Skeletal muscle tissue (tissue), 5 donors: ENCODE results near the gene KRTAP19-3. TPM values are rescaled to one million over a fixed set of nuclear protein-coding genes. Genes with fewer than 3 reads are reported as not detected.

Source experiments
- H3K27ac ChIP-seq: one replicate; pipeline ENCODE4 v1.7.0; 2013; ENCODE audit warnings: mild to moderate bottlenecking, low read depth, low read length, inconsistent platforms
- H3K27me3 ChIP-seq, 3 donors: one replicate each; pipeline ENCODE4 v1.7.0; 2013; ENCODE audit warnings: low read length in 3 of 3; ENCODE audit not compliant: control insufficient read depth in 3 of 3, insufficient read depth in 3 of 3
- H3K36me3 ChIP-seq, 3 donors: one replicate each; pipeline ENCODE4 v1.7.0; 2013; ENCODE audit warnings: low read length in 3 of 3; ENCODE audit not compliant: control insufficient read depth in 3 of 3, insufficient read depth in 3 of 3
- H3K4me1 ChIP-seq, 3 donors: one replicate each; pipeline ENCODE4 v1.7.0; 2013; ENCODE audit warnings: low read length in 3 of 3, mild to moderate bottlenecking in 3 of 3; ENCODE audit not compliant: control insufficient read depth in 3 of 3, insufficient read depth in 3 of 3
- H3K4me3 ChIP-seq, 3 donors: one replicate each; pipeline ENCODE4 v1.7.0; 2013; ENCODE audit warnings: low read length in 3 of 3
- H3K9ac ChIP-seq, 3 donors: one replicate each; pipeline ENCODE4 v1.7.0; 2013; ENCODE audit warnings: low read length in 3 of 3, mild to moderate bottlenecking in 3 of 3, moderate library complexity in 2 of 3, low read depth in 1 of 3
- H3K9me3 ChIP-seq, 3 donors: one replicate each; pipeline ENCODE4 v1.7.0; 2013; ENCODE audit warnings: low read length in 3 of 3; ENCODE audit not compliant: control insufficient read depth in 3 of 3
- small RNA-seq: library from RNA; depleted of rRNA; stranded (forward); fragments of <200 nt; gene quantifications from one replicate; pipeline ENCODE3, GENCODE V24; 2014
- total RNA-seq: library from RNA; depleted of rRNA; stranded (reverse); fragments of >200 nt; gene quantifications from one replicate; pipeline ENCODE4 v1.2.3, GENCODE V29; 2014
- donor health status: Osteomylitis.

The KRTAP19-3 gene
- total RNA-seq, 1 donor from 2014 or later = not detected

DNA sequence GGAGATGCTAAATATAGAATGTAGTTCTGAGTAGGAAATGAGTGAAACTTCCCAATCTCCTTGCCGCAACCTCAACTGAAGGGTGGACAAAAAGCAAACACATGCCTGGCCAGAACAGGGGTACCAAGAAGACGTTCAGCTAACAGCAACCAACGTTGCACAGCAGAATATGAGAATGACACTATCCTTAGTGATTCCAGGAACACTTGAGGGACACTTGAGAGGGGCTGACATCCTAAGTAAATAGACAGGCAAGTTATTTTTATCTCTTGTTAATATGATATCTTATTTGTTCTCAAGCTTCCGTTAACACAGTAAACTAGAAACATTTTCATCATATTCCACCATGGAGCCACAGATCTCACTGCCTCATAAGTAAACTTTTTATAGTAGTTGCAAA is 12.6 kb downstream of the KRTAP19-3 start:
- Histone ChIP-seq H3K27ac (peak overlapping the region; percentile 32), H3K4me3 (peak overlapping the region in 1 of 3 donors; percentile 28), H3K36me3 (no peaks in the 10 kb centered on the region), H3K27me3 (no peaks in the 10 kb centered on the region), H3K9me3 (no peaks in the 10 kb centered on the region), H3K4me1 (no peaks in the 10 kb centered on the region), H3K9ac (no peak overlapping the region)

DNA sequence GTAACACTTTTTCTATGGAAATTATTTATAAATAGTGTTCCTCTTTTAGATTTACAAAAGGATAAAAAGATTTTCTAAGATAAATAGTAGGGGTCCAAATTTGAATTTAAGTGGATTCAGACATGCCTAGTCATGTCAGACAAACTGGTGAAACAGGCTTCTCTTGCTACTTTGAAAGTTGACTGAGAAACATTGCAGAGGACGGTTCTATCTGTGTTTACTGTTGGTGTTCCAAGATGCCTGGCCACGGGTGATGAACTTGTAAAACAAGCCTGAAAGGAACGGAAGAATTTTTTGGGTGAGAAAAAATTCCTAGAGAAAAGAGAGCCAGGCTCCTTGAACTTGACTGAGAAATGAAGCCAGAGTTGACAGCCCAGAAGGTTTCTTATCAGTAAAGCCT is 13.8 kb downstream of the KRTAP19-3 start:
- Histone ChIP-seq H3K9me3 (no peaks in the 10 kb centered on the region), H3K27me3 (no peaks in the 10 kb centered on the region), H3K4me1 (no peaks in the 10 kb centered on the region), H3K9ac (no peak overlapping the region), H3K36me3 (no peaks in the 10 kb centered on the region), H3K27ac (no peak overlapping the region), H3K4me3 (no peak overlapping the region)

DNA sequence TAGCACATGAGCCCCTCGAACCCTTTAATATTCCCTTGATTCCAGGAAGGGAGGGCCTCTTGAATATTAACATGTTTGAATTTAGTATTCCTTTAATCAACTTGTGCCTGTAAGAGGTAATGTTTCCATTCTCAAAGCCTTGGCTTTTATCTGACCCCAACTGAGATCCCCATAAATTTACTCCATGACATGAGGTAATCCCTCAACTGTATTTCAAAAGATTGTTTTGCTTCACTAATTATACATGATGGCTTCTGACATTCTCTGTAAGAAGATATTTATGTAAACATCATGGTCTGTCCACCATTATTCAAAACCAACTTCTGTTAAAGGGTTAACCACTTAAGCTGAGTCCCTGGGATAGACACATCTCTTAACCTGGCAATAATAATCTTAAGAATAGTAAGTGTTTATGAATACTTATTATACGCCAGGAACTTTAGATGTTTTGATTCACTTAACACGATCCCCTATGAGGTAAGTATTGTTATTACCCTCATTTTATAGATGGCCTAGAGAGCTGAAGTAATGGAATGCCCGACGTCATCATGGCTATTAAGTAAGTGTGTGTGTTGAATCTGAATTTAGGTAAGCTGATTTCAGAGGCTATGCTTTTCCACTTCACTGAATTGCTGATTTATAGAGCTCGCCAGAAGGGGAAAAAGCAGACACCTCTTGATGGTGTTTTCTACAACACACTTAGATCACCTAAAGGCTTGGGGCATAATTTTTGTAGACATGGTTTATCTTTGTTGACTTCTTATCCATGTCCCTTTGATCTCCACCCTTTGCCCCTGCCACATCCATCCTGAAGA is 22.7 kb downstream of the KRTAP19-3 start:
- Histone ChIP-seq H3K36me3 (no peaks in the 10 kb centered on the region), H3K27me3 (no peaks in the 10 kb centered on the region), H3K9ac (no peak overlapping the region), H3K27ac (no peak overlapping the region), H3K4me1 (no peaks in the 10 kb centered on the region), H3K4me3 (no peak overlapping the region), H3K9me3 (no peaks in the 10 kb centered on the region)

DNA sequence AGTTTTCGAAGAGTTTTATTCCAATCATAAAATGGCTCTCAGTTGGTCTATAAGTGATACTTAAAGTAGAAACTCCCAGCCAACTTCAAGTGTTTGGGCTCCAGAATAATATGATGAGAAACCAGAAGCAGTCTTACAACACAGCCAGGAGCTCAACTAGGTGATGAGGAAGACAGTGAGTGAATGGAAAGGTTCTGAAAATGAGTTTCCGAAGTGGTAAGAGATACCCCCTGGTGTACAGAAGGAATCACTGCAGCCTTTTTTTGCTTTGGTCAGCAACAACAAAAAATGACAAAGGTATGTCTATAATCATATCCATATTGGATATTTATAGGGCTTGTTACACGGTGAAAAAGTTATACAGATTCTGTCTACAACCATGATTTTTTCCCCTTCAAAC is 28.1 kb downstream of the KRTAP19-3 start:
- Histone ChIP-seq H3K27me3 (no peaks in the 10 kb centered on the region), H3K4me1 (no peaks in the 10 kb centered on the region), H3K9me3 (no peaks in the 10 kb centered on the region), H3K27ac (no peak overlapping the region), H3K36me3 (no peaks in the 10 kb centered on the region), H3K9ac (no peak overlapping the region), H3K4me3 (no peak overlapping the region)

DNA sequence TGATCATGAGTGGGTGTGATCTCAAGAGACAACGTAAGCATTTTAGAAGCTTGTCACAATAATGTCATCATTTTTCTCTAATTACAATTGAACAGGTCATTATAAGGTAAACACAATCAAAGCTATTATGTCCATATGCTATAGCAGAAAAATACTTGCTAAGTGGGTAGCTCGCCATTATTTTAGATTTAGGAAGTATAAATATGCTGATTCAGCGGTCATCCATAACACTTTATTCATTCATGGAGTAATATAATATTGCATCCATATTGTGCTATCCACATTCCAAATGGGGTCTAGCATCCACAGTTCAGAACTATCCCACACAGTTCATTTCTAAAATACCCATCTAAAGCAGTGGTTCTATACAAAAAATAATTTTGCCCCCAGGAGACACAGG is 43.3 kb downstream of the KRTAP19-3 start:
- Histone ChIP-seq H3K9me3 (no peaks in the 10 kb centered on the region), H3K4me1 (no peaks in the 10 kb centered on the region), H3K27me3 (no peaks in the 10 kb centered on the region), H3K9ac (no peak overlapping the region), H3K27ac (no peak overlapping the region), H3K4me3 (no peak overlapping the region), H3K36me3 (no peaks in the 10 kb centered on the region)

DNA sequence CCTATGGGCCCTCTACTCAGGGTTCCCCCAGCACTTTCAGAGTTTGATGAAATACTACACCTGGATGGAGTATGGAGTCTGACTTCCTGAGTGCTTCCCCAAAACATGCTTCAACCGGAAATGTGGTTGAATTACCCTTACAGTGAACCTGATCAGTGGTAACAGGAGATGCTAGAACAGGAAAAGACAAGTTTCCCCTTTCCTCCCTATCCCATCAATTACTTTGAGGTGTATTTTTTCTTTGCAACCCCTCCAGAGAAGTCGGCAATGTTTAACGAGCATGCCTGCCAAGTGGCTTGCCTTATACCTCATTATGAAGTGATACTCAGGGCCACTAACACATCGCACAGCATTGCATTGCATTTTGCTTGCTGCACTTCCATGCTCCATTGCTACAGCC is 44.8 kb downstream of the KRTAP19-3 start:
- Histone ChIP-seq H3K27me3 (no peaks in the 10 kb centered on the region), H3K9ac (no peak overlapping the region), H3K4me3 (no peak overlapping the region), H3K9me3 (no peaks in the 10 kb centered on the region), H3K27ac (no peak overlapping the region), H3K36me3 (no peaks in the 10 kb centered on the region), H3K4me1 (no peaks in the 10 kb centered on the region)

DNA sequence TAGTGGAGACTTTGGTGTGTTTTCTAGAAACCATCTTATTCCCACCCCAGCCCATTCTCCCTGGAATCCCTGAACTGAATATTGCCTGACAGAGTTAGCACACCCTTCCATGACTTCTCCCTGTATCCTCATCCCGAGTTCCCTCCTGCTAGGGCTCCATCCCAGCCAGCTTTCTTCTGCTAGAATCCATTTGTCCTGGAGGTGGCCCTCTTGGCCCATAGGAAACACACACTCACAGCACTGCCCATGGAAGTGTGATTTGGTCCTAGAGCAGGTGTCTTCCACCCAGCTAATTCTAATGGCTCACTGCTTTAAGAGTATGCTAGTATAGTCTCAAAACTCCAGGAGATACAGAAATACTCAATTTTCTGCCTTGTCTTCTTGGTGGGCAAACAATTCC is 47.6 kb downstream of the KRTAP19-3 start:
- H3K4me3 ChIP-seq = no peak overlapping the region
- H3K27ac ChIP-seq = no peak overlapping the region
- no peaks in the 10 kb centered on the region for H3K36me3 ChIP-seq
- no peaks in the 10 kb centered on the region for H3K27me3 ChIP-seq
- no peaks in the 10 kb centered on the region for H3K9me3 ChIP-seq
- no peaks in the 10 kb centered on the region for H3K4me1 ChIP-seq
- H3K9ac ChIP-seq = no peak overlapping the region

DNA sequence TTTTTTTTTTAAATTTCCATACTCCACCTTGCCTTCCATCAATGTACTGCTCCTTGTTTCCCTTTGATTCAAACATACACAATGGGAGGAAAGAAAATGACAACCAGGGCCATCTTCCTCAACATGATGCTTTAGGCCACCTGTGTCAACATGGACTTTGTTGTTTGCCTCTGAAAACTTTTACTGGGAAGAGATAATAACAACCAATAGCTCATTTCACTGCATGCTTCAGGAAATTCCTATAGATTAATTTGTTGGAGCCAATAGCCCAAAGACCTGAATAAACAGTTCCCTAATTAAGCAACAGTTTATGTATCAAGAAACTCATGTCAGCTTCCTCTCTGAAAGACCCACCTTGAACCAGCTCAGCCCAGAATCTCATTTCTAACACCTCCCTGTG is 48.6 kb downstream of the KRTAP19-3 start:
- no peak overlapping the region for H3K9ac ChIP-seq
- H3K4me3 ChIP-seq = no peak overlapping the region
- H3K27ac ChIP-seq = no peak overlapping the region
- no peaks in the 10 kb centered on the region for H3K36me3 ChIP-seq
- no peaks in the 10 kb centered on the region for H3K9me3 ChIP-seq
- no peaks in the 10 kb centered on the region for H3K27me3 ChIP-seq
- no peaks in the 10 kb centered on the region for H3K4me1 ChIP-seq

Small RNA genes within 50 kb of the gene (small RNA-seq; reads per million reads assigned to genes)
- not detected for gene AP000567.1
- not detected for gene KRTAP19-10P
- not detected for gene KRTAP19-11P
- gene KRTAP19-9P = not detected

Other genes starting within 250 kb of the KRTAP19-3 start
- not detected for gene KRTAP24-1, start 209.1 kb downstream of the KRTAP19-3 start, total RNA-seq
- gene KRTAP25-1, start 202.5 kb downstream of the KRTAP19-3 start, total RNA-seq = not detected
- gene KRTAP26-1, start 171.7 kb downstream of the KRTAP19-3 start, total RNA-seq = not detected
- not detected for gene KRTAP27-1, start 154.3 kb downstream of the KRTAP19-3 start, total RNA-seq
- gene KRTAP23-1, start 143.4 kb downstream of the KRTAP19-3 start, total RNA-seq = not detected
- not detected for gene KRTAP13-2, start 119.7 kb downstream of the KRTAP19-3 start, total RNA-seq
- not detected for gene KRTAP13-1, start 96.0 kb downstream of the KRTAP19-3 start, total RNA-seq
- not detected for gene KRTAP13-3, start 66.1 kb downstream of the KRTAP19-3 start, total RNA-seq
- not detected for gene KRTAP13-4, start 61.8 kb downstream of the KRTAP19-3 start, total RNA-seq
- not detected for gene KRTAP15-1, start 51.7 kb downstream of the KRTAP19-3 start, total RNA-seq
- gene KRTAP19-1, start 11.6 kb downstream of the KRTAP19-3 start, total RNA-seq = not detected
- gene KRTAP19-2, start 4.6 kb downstream of the KRTAP19-3 start, total RNA-seq = not detected
- not detected for gene KRTAP19-4, start 5.2 kb upstream of the KRTAP19-3 start, total RNA-seq
- not detected for gene KRTAP19-5, start 10.1 kb upstream of the KRTAP19-3 start, total RNA-seq
- gene KRTAP19-6, start 49.9 kb upstream of the KRTAP19-3 start, total RNA-seq = not detected
- not detected for gene KRTAP19-7, start 69.3 kb upstream of the KRTAP19-3 start, total RNA-seq
- gene KRTAP22-2, start 98.4 kb upstream of the KRTAP19-3 start, total RNA-seq = not detected
- gene KRTAP6-3, start 100.4 kb upstream of the KRTAP19-3 start, total RNA-seq = not detected
- not detected for gene KRTAP6-2, start 106.9 kb upstream of the KRTAP19-3 start, total RNA-seq
- not detected for gene KRTAP22-1, start 109.1 kb upstream of the KRTAP19-3 start, total RNA-seq
- not detected for gene KRTAP6-1, start 121.9 kb upstream of the KRTAP19-3 start, total RNA-seq
- gene KRTAP20-1, start 124.4 kb upstream of the KRTAP19-3 start, total RNA-seq = not detected
- not detected for gene KRTAP20-4, start 128.6 kb upstream of the KRTAP19-3 start, total RNA-seq
- gene KRTAP20-2, start 143.2 kb upstream of the KRTAP19-3 start, total RNA-seq = not detected
- not detected for gene KRTAP20-3, start 150.9 kb upstream of the KRTAP19-3 start, total RNA-seq
- gene KRTAP21-3, start 226.8 kb upstream of the KRTAP19-3 start, total RNA-seq = not detected